HG02973 (cell line): ENCODE results near the gene MAGI1.
"Not testable (repeated sequence)": the region's sequence is repeated elsewhere in the genome, so short reads cannot be mapped to it uniquely, and the experiment has no call there.

Source experiments
- ATAC-seq: cut with Tn5 transposase; IDR thresholded peaks from one replicate; pipeline ENCODE4 v1.9.1; 2021; ENCODE audit warnings: moderate library complexity; ENCODE audit not compliant: unreplicated experiment

Gene MAGI1

DNA sequence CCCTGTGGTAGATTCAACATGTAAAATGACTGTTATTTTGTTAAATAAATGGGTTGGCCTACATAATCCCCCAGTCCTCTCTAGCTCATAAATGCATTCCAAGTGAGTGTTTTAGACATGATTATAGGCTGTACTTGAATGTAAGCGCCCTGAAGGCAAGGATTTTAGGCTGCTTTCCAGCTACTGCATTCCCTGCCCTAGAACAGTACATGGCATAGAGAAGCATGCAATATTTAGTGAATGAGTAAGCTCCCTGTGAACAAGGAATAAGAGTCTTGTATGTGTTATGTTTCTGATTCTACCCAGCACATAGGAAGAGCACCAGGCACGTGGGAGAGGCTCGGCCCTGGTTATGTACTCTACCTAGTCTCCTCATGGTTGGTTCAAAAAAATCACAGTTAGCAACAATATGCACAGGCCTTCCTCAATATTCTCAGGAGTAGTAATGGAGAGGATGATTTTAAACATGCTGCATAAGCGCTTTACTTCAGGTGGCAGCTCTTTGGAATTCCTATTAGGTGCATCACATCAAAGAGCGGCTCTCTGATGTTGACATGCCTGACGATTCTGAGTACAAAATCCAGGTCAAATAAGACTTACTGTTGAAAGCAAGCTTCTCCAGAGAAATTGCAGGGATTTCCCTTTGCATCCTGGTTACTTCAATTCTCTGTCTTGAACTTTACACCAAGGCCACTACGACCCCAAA, 456.6 kb downstream of the MAGI1 start:
- no peak for ATAC-seq

DNA sequence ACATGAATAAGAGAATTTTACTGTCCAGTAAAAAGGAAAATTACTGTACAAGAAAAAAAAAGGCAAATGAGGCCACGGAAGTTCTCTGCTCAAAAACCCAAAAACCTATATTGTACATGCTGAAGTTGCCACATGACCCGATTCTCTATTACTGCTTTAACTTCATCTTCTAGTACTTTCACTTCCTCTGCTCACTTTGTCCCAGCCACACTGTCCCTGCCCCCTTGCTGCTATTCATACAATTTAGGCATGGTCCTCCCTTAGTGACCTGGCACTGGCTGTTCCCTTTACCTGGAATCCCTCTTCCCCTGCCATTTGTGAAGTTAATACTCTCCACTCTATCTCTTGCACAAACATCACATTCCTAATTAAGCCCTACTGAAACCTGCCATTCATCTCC, 457.4 kb downstream of the MAGI1 start:
- no peak for ATAC-seq

DNA sequence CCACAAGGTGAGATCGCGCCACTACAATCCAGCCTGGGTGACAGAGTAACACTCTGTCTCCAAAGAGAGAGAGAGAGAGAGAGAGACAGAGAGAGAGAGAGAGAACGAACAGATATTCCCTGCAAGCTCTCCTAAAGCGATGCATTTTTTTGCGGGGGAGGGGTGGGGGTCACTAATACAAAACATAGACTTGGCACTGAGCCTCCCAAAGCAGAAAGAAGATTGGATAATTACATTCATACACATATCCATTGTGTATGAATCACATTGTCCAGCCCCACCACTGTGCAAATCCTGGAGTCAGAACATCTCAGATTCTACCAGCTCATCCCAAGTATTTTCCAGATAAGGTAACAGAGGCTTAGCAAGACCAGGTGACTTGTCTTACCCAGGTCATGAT, 459.9 kb downstream of the MAGI1 start:
- ATAC-seq = no peak

DNA sequence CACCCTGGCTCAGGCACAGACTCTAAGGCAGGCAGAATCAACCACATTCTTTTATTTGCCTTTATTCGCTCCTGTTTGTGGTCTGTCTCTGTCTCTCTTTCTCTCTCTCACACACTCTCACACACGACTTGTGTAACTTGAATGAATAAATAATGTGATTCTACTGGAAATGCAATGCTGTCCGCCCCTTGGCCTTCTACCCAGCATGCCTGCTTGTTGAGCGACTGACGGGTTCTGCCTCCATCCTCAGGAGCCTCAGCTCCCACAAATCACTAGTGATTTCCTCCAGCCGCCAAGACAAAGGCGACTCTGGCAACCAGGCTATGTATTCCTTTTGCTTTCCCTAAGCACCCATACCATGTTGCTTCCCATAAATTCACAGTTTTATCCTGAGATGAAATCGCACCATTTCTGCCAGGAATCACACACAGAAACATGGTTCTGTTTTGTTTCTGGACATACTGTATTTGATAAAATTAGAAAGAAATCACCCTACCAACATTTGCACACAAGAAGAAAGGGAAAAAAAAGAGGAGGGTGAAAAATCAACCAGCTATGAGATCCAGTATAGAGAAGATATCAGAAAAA, 460.8 kb downstream of the MAGI1 start:
- no peak for ATAC-seq

DNA sequence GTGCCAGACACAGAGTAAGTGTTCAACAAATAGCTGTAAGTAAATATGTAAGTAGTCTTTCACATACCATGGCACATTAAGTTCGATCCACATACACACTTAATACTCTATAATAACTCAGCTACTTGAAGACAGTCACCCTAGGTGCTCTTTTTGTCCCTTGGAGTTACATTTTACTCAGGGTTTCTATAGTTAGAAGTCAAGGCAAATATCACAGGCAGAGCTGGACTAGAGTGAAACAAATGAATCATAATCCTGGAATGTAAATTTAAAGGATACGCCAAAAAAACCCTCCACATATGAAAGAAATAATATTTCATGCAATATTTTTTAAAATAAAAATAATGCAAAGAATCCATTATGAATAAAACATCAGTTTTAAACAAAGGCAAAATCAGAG, 461.8 kb downstream of the MAGI1 start:
- ATAC-seq = no peak

DNA sequence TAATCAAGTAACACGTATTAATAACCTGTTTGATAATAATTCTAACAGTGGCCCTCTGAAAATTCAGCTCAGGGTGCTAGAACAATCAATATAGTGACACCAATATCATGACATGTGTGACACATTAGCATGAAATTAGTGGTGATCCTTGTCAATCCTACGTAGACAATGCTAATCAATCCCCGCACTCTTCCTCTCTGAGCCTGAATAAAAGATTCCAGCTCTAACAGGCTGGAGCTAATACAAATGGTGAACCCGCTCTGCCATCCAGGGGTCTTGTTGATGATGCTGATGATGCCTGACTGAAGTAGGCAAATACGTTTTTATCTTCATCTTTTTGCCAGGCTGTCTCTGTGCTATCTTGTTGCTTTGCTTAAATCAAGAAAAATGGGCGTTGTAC, 462.5 kb downstream of the MAGI1 start:
- ATAC-seq = no peak

DNA sequence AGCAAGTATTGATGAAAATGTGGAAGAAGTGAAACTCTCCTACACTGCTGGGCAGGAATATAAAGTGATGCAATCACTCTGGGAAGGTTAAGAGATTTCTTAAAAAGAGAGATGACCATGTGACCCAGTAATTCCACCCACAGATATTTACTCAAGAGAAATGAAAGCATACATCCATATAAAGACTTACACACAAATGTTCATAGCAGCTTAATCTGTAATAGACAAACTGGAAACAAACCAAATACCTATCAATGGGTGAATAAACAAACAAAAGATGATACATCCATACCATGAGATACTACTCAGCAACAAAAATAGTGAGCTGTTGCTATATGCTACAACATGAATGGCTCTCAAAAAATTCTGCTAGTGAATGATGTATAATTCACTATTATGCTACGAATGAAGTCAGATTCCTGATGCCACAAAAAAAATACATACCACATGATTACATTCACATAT, 463.3 kb downstream of the MAGI1 start:
- ATAC-seq = no peak

DNA sequence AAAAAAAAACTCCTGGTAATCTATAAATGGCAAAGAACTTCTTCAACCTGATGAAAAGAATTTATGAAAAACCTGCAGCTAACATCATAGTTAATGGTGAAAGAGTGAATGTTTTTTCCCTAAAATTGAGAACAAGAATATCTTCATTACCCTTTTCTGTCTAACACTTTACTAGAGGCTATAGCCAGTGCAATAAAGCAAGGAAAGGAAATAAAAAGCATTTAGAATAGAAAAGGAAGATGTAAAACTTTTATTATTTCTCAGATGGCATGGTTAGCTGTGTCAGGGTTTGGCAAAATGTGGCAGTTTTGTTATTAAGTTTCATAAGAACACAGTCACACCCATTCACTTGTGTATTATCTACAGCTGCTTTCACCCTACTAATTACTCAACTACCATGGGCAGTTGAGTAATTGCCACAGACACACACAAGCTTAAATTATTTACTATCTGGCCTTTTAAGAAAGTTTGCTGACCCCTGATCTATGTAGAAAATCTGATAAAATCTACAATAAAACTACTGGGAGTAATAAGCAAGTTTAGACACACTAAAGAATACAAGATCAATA, 465.1 kb downstream of the MAGI1 start:
- ATAC-seq = no peak

DNA sequence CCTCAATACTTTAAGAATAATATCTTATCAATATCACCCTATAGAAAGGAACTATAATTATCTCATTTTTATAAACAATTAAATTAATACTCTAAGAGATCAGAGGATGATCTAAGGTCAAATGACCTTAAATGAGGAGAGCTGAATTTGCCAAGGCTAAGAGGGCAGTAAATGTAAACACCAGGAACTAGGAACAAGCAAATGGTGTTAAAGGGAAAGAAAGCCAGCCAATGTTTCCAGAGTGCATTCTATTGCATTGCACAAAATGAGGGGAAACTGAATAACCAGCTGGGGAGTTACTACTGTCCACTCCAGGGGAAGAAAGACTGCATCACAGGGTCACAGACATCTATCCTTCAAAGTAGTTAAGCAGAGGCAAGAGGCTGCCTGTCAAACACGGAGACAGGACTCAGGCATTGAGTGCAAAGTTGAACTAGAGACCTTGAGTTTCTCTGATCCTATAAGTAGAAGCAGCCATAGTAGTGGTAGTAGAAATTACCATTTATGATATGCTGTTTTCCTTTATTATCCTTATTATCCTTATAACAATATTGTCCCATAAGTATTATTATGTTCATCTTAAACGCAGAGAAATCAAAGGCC, 466.4 kb downstream of the MAGI1 start:
- no peak for ATAC-seq

DNA sequence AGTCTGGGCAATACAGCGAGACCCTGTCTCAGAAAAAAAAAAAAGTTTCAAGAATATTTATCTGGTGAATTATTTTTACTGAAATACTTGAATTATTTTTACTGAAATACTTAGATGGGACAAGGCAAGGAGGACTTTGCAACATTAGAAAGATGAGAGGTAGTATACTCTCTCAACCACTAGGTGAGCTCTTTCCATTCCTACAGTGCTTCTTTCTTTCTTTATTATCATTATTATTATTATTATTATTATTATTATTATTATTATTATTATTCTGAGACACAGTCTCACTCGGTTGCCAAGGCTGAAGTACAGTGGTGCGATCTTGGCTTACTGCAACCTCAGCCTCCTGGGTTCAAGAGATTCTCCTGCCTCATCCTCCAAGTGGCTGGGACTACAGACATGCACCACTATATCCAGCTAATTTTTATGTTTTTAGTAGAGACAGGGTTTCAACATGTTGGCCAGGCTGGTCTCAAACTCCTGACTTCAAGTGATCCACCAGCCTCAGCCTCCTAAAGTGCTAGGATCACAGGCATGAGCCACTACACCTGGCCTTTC, 468.8 kb downstream of the MAGI1 start:
- ATAC-seq = no peak

DNA sequence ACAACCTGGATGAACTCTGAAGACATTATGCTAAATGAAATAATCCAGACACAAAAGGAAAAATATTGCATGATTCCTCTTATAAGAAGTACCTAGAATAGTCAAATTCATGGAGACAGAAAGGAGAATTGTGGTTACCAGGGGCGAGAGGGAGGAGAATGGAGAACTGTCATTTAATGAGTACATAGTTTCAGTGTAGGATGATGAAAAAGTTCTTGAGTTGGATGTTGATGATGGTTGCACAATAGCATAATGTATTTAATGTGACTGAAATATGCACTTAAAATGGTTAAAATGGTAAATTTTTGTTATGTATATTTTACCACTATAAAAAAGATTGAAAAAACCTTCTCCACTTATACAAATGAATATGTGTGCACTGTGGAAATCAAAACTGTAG, 469.6 kb downstream of the MAGI1 start:
- ATAC-seq = no peak

DNA sequence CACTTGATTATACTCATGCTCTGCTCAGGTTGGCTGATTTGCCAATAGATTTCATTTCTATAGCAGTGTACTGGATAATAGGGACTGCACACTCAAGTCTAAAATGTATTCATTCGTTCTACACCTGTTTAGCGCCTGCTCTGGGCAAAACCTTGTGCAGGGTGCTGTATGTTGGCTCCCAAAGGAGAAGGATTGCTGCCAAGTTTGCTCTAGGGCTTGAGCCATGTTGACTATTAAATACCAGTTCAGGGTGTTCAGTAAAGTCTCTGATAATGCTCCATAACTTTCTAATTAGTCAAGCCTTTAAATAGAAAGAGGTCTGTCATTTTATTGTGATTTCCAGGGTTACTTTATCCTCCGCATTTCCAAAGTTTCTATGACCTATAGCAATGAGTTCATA, 470.2 kb downstream of the MAGI1 start:
- no peak for ATAC-seq

DNA sequence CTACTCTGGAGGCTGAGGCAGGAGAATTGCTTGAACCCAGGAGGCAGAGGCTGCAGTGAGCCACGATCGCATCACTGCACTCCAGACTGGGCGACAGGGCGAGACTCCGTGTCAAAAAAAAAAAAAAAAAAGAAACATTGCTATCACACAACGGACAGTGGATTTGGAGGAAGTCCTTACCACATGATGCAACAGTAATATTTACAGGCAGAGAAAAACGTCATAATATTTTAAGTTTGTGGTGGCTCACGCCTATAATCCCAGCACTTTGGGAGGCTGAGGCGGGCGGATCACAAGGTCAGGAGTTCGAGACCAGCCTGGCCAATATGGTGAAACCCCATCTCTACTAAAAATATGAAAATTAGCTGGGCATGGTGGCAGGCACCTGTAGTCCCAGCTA, 473.0 kb downstream of the MAGI1 start:
- ATAC-seq = not testable (repeated sequence)

DNA sequence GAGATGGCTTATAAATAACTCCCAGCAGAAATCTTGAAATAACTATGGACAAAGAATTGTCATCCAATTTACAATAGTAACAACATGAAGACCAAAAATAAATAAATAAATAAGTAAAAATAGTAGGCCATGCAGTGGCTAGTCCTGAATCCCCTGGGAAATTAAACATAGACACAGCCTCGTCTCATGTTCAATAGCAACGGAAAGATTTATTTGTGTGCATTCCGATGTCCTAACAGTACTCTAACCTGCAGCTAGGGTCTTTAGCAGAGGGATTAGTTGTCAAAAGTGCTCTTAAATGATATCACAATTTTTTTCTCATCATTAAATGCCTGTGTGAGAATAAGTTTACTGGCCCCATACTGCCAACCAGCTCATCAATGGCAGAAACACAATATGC, 474.2 kb downstream of the MAGI1 start:
- no peak for ATAC-seq

DNA sequence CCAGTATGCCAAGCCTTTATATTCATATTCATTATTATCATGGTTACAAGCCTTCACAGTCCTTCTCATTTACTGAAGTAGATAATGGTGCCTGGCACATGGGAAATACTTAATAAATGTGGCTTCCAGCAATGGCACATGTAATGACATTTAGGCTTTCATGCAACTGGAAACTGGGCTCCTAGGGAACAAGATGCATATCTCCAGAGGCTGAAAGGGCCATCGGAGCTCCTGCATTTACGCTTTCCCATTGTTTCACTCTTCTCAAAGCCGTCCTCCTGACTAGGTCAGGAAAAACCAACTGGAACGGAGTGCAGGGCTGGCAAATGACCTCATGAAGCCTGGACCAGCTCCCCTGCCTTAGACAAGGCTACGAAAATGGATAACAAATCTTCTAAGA, 474.9 kb downstream of the MAGI1 start:
- ATAC-seq = no peak

DNA sequence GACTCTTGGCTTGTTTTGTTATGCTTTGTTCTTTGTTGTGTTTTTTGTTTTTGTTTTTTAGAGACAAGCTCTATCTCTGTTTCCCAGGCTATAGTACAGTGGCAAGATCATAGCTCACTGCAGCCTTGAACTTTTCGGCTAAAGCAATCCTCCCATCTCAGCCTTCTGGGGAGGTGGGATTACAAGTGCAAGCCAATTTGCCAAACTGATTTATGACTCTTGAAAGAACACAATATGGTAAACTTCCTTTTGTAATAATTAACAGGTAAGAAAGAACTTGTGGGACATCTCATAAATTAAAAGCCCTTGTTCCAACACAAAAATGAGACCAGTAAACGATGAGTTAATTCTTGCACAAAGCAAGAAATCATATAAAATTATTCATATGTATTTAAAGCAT, 476.3 kb downstream of the MAGI1 start:
- ATAC-seq = no peak

DNA sequence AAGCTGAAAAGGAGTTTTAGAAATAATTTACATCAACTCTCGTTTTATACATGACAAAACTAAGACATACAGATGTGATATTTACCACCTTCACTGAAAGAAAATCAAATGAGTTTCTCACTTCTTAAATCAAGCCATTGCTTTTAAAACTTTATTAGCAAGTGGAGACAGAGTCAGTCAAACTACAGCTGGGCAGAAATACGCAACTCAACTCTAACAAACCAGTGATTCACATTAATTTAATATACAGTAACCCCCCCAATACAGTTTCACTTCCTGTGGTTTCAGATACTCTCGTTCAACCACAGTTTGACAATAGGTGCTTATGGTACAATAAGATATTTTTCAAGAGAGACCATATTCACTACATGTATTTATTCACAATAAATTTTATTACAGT, 477.1 kb downstream of the MAGI1 start:
- ATAC-seq = no peak

DNA sequence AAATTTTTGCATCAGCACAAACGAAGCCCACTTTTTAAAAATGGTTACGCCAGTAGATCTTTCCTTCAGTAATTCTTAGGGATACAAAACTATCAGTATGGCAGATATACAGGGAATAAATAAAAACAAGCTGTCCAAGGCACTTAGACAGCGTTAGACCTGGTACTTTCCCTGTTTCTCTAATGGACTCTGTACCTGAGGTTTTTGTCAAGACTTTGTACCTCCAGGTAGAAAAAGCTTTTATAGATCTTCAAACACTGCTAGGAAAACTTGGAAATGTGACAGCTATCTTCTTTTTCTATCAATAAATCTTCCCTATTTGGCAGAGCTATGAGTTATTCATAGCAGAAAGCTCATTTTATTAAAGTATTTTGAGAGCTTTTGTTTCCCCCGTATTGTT, 477.8 kb downstream of the MAGI1 start:
- no peak for ATAC-seq

DNA sequence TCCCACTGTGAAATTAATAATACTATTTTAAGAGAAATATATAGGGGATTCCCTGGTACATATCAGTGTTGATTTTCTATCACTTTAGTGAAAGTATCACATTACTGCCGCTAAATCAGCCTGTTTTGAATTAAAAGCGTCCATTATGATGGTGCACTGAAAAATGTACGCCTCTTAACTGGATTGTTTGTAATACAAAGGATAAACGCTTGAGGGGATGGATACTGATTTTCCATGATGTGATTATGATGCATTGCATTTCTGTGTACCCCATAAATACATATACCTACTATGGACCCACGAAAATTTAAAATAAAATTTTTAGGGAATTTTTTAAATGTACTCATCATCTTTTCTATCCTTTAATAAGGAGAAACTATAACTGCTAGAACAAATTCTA, 478.6 kb downstream of the MAGI1 start:
- ATAC-seq = no peak

DNA sequence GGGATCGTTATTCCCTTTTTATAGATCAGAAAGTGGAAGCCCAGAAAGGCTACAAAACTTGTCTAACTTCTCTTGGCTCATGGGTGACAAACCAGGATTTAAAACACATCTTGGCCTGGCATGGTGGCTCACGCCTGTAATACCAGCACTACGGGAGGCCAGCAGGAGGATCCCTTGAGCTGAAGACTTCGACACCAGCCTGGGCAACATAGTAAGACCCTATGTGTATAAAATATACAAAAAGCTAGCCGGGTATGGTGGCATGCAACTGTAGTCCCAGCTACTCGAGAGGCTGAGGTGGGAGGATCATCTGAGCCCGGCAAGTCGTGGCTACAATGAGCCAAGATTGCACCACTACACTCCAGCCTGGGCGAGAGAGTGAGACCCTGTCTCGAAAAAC, 479.1 kb downstream of the MAGI1 start:
- ATAC-seq = no peak

DNA sequence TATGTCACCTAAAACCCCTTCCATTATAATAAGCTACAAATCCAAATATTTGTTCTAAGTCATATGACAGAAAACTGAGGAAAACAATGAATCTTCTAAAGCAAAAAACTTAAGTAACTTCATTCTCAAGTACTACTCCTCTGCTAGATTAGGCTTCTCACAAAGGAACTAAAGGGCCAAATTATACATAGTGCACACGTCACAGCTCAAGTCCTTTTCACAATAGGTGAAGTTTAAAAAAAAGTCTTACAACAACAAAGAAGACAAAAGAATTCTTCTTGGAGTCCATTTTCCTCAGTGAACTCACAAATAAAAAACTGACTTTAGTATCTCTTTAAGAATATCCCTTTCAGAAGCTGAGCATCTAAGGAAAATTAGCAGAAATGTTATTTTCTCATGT, 479.9 kb downstream of the MAGI1 start:
- ATAC-seq = no peak
